B cell (primary cell): ENCODE measurements around the gene RPRD1B. TPM values are rescaled to one million over a fixed set of nuclear protein-coding genes. Genes with fewer than 3 reads are reported as not detected.

Experiments
- ATAC-seq: fragments of 200-7000 bp; cut with Tn5 transposase; one replicate; pipeline ENCODE4 v1.10.0; 2021; ENCODE audit warnings: low read depth, mild to moderate bottlenecking, moderate number of reproducible peaks, moderate library complexity
- CTCF ChIA-PET: fragments of 350-600 bp; sonication (Branson Sonifier 250); formaldehyde crosslinking; loops from one replicate; lab custom pipeline; 2021; ENCODE audit warnings: antibody characterized with exemption, inconsistent platforms; lab: Charles Lee
- POLR2A ChIA-PET: fragments of 350-600 bp; sonication (Branson Sonifier 250); formaldehyde crosslinking; loops from one replicate; lab custom pipeline; 2021; ENCODE audit warnings: antibody characterized with exemption; lab: Charles Lee
- DNase-seq: peaks from one replicate; pipeline ENCODE4 v3.0.0; 2013
- H2AFZ ChIP-seq: 2 replicates; pipeline ENCODE4 v1.6.1; 2012; ENCODE audit warnings: mild to moderate bottlenecking, low read depth, low read length; ENCODE audit not compliant: insufficient read depth, poor library complexity, severe bottlenecking
- H3K27ac ChIP-seq, 2 donors: 1 replicate in 1 of 2; 2 replicates in 1 of 2; pipeline ENCODE4 v1.5.1; 2012 to 2013; ENCODE audit warnings: low read length in 2 of 2, mild to moderate bottlenecking in 2 of 2, moderate library complexity in 1 of 2
- H3K27me3 ChIP-seq, 4 experiments: fragments of 200-600 bp in 1 of 4; sonication (generic) in 1 of 4; replicated peaks in 1 of 4; 1 replicate in 2 of 4; 2 replicates in 2 of 4; pipeline versions ENCODE4 v1.6.1 to v1.7.0; 2013 to 2016; ENCODE audit warnings: low read length in 3 of 4, mild to moderate bottlenecking in 2 of 4, mixed read lengths in 1 of 4, moderate library complexity in 1 of 4; ENCODE audit not compliant: insufficient read depth in 4 of 4, control insufficient read depth in 3 of 4; ENCODE audit errors: control extremely low read depth in 1 of 4
- H3K36me3 ChIP-seq, 2 experiments: replicated peaks in 1 of 2; 1 replicate in 1 of 2; 2 replicates in 1 of 2; pipeline versions ENCODE4 v1.6.1 to v1.7.1; 2013; ENCODE audit warnings: low read length in 1 of 2; ENCODE audit not compliant: insufficient read depth in 2 of 2, control insufficient read depth in 1 of 2; ENCODE audit errors: control extremely low read depth in 1 of 2, extremely low read depth in 1 of 2
- H3K4me1 ChIP-seq, 2 donors: fragments of 200-600 bp in 1 of 2; sonication (generic) in 1 of 2; 1 replicate in 1 of 2; 2 replicates in 1 of 2; pipeline versions ENCODE4 v1.5.1 to v1.6.1; 2013 to 2017; ENCODE audit warnings: low read length in 2 of 2; ENCODE audit not compliant: control insufficient read depth in 2 of 2, insufficient read depth in 2 of 2
- H3K4me2 ChIP-seq: replicated peaks from 2 replicates; pipeline ENCODE3; 2012; ENCODE audit warnings: mild to moderate bottlenecking, low read depth, low read length; ENCODE audit not compliant: poor library complexity, severe bottlenecking
- H3K4me3 ChIP-seq, 5 experiments: fragments of 200-600 bp in 1 of 5; sonication (generic) in 1 of 5; 1 replicate in 3 of 5; 2 replicates in 2 of 5; pipeline versions ENCODE4 v1.5.1 to v1.7.0; 2011 to 2016; ENCODE audit warnings: low read length in 4 of 5, mild to moderate bottlenecking in 4 of 5, low read depth in 2 of 5, control low read depth in 1 of 5, moderate library complexity in 1 of 5; ENCODE audit not compliant: insufficient read depth in 1 of 5; ENCODE audit errors: control extremely low read depth in 1 of 5, extremely low read depth in 1 of 5
- H3K79me2 ChIP-seq: fragments of 200-600 bp; sonication (generic); one replicate; pipeline ENCODE4 v1.6.0; 2016; ENCODE audit warnings: low read length; ENCODE audit not compliant: control insufficient read depth, insufficient read depth
- H3K9ac ChIP-seq: fragments of 200-600 bp; sonication (generic); 2 replicates; pipeline ENCODE4 v1.6.1; 2017; ENCODE audit warnings: mild to moderate bottlenecking, low read length, moderate library complexity
- H3K9me3 ChIP-seq, 3 donors: one replicate each; pipeline versions ENCODE4 v1.6.1 to v1.7.1; 2013; ENCODE audit warnings: low read length in 2 of 3; ENCODE audit not compliant: control insufficient read depth in 2 of 3, insufficient read depth in 1 of 3; ENCODE audit errors: control extremely low read depth in 1 of 3
- H4K20me1 ChIP-seq: 2 replicates; pipeline ENCODE4 v1.6.0; 2012; ENCODE audit warnings: mild to moderate bottlenecking, low read length; ENCODE audit not compliant: insufficient read depth, control insufficient read depth, poor library complexity, severe bottlenecking
- H3K27ac Mint-ChIP-seq: one replicate; pipeline ENCODE4 v1.8.0; 2021; ENCODE audit warnings: mixed read lengths
- H3K27me3 Mint-ChIP-seq: one replicate; pipeline ENCODE4 v1.8.0; 2021; ENCODE audit warnings: mixed read lengths
- H3K4me1 Mint-ChIP-seq: one replicate; pipeline ENCODE4 v1.8.0; 2021; ENCODE audit warnings: mixed read lengths
- H3K4me3 Mint-ChIP-seq: one replicate; pipeline ENCODE4 v1.8.0; 2021; ENCODE audit warnings: mixed read lengths
- H3K9me3 Mint-ChIP-seq: one replicate; pipeline ENCODE4 v1.8.0; 2022; ENCODE audit warnings: mixed read lengths; ENCODE audit not compliant: insufficient read depth
- EZH2 ChIP-seq: IDR thresholded peaks from 2 replicates; pipeline ENCODE4 v1.6.1; 2012; ENCODE audit warnings: borderline replicate concordance, low read depth, mild to moderate bottlenecking, moderate library complexity, low read length; ENCODE audit not compliant: insufficient read depth, poor library complexity, severe bottlenecking
- WGBS: methylation state at CpG from one replicate; pipeline ENCODE4 v1.1.5; 2013; ENCODE audit warnings: missing lambda C conversion rate; ENCODE audit not compliant: insufficient coverage; 5-methylcytosine and 5-hydroxymethylcytosine counted together
- intact Hi-C: fragments of 100-400 bp; cut with micrococcal nuclease; formaldehyde crosslinking; loops from one replicate; pipeline ENCODE4 v1.10.0; 2022
- polyA plus RNA-seq: library from polyadenylated mRNA; depleted of rRNA; stranded (reverse); fragments of >200 nt; gene quantifications from 2 replicates; pipeline ENCODE4 v1.2.3, GENCODE V29; 2012
- total RNA-seq, 2 donors: library from RNA; stranded (reverse); fragments of 120-200 nt in 1 of 2; gene quantifications; 1 replicate in 1 of 2; 2 replicates in 1 of 2; pipeline versions ENCODE4 v1.2.3 to v1.2.4, GENCODE V29; 2013 to 2022
- TF ChIP-seq, protein P1 (sequence below): fragments of 200-600 bp; IDR thresholded peaks from one replicate; pipeline ENCODE4 v1.8.0; 2022; ENCODE audit warnings: antibody characterized with exemption, mild to moderate bottlenecking

The RPRD1B gene
- total and polyA plus RNA-seq, 2 donors (not counting 1 experiment from before 2014, with no cell fraction given): 6.0 to 54.9 TPM

DNA sequence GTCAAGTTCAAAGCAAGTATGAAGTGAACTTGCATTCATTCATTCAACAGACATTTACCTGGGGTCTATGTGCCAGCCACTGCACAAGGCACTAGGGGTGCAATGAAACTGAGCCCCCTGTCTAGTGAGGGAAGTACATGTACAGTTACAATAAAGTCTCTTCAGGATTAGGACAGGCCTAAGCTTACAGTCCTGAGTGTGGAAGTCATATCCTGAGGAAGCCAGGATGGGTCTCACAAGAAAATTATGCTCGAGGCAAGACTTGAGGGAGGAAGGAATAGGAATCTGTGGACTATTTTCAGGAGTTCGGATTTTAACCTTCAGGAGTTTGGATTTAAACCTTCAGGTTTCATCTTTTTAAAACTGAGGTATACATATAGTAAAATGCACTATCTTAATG lies 19.7 kb upstream of the RPRD1B start:
- Histone ChIP-seq H3K79me2 (peaks cover 58% of the 10 kb centered on the region), H3K4me1 (no peaks in the 10 kb centered on the region), H3K27me3 (no peaks in the 10 kb centered on the region), H3K9ac (no peak overlapping the region), H3K9me3 (peaks cover 0 to 12% (median 7%) of the 10 kb centered on the region in 3 donors), H3K36me3 (peaks cover 2 to 77% of the 10 kb centered on the region in 2 experiments), H4K20me1 (peaks cover 5% of the 10 kb centered on the region), H2AFZ (no peak overlapping the region), H3K27ac (no peak overlapping the region), H3K4me2 (no peak overlapping the region), H3K4me3 (no peak overlapping the region)
- Mint-ChIP-seq H3K4me3 (no peak overlapping the region), H3K9me3 (no peaks in the 10 kb centered on the region), H3K27me3 (no peaks in the 10 kb centered on the region), H3K4me1 (no peaks in the 10 kb centered on the region), H3K27ac (no peak overlapping the region)
- ATAC-seq (no peak), DNase-seq (no peak)
- ChIA-PET POLR2A (no interaction called here), CTCF (no interaction called here)
- WGBS: 100% methylated on average over 1 of the region's 2 CpGs
- TF ChIP-seq, protein P1, sequence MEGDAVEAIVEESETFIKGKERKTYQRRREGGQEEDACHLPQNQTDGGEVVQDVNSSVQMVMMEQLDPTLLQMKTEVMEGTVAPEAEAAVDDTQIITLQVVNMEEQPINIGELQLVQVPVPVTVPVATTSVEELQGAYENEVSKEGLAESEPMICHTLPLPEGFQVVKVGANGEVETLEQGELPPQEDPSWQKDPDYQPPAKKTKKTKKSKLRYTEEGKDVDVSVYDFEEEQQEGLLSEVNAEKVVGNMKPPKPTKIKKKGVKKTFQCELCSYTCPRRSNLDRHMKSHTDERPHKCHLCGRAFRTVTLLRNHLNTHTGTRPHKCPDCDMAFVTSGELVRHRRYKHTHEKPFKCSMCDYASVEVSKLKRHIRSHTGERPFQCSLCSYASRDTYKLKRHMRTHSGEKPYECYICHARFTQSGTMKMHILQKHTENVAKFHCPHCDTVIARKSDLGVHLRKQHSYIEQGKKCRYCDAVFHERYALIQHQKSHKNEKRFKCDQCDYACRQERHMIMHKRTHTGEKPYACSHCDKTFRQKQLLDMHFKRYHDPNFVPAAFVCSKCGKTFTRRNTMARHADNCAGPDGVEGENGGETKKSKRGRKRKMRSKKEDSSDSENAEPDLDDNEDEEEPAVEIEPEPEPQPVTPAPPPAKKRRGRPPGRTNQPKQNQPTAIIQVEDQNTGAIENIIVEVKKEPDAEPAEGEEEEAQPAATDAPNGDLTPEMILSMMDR: no peak
- TF ChIP-seq EZH2: no peak
- intact Hi-C loops: no loop called here

DNA sequence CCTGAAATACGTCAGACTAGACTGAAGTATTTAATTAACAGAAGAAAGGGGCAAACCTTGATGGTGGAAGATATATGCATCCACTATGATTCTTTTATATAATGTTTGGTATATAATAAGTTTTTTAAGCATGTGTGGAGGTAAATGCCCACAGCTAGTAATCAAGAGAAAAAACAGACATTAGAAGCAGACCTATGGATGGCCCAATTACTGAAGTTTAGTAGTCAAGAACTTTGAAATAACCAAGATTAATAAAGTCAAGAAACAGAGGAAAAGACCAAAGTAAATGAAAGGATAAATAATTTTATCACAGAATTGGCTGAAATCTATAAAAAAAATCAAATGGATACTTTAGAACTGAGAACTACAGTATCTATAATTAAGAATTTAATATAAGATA lies 15.6 kb upstream of the RPRD1B start:
- intact Hi-C loops: no loop called here
- POLR2A ChIA-PET: no interaction called here
- ATAC-seq: no peak
- no peak for TF ChIP-seq EZH2
- TF ChIP-seq, protein P1: no peak
- no peaks in the 10 kb centered on the region for H3K27me3 Mint-ChIP-seq
- Histone ChIP-seq H3K9ac (no peak overlapping the region), H3K9me3 (peaks cover 0 to 12% (median 9%) of the 10 kb centered on the region in 3 donors), H3K4me3 (no peak overlapping the region), H3K27ac (no peak overlapping the region), H3K36me3 (peaks cover 2 to 53% of the 10 kb centered on the region in 2 experiments), H2AFZ (no peak overlapping the region), H3K4me2 (no peak overlapping the region), H3K27me3 (no peaks in the 10 kb centered on the region), H4K20me1 (peaks cover 8% of the 10 kb centered on the region), H3K79me2 (peaks cover 69% of the 10 kb centered on the region), H3K4me1 (no peaks in the 10 kb centered on the region)
- H3K9me3 Mint-ChIP-seq: no peaks in the 10 kb centered on the region
- no peak for DNase-seq
- no CpG with 5 or more reads among the region's 1 CpG for WGBS
- CTCF ChIA-PET: interaction anchor here (0.6 to 0.9 kb wide), 2 partner anchors 39 to 442 kb away, joined by 3 to 4 read pairs; no protein-coding TSS in a partner anchor
- peaks cover 12% of the 10 kb centered on the region for H3K4me1 Mint-ChIP-seq
- H3K4me3 Mint-ChIP-seq: no peak overlapping the region
- H3K27ac Mint-ChIP-seq: no peak overlapping the region
